ENCODE results near the gene SHISA7. TPM values are rescaled to one million over a fixed set of nuclear protein-coding genes. Genes with fewer than 3 reads are reported as not detected.

The SHISA7 gene
- total RNA-seq, 2 donors from 2014 or later, result not detected

DNA sequence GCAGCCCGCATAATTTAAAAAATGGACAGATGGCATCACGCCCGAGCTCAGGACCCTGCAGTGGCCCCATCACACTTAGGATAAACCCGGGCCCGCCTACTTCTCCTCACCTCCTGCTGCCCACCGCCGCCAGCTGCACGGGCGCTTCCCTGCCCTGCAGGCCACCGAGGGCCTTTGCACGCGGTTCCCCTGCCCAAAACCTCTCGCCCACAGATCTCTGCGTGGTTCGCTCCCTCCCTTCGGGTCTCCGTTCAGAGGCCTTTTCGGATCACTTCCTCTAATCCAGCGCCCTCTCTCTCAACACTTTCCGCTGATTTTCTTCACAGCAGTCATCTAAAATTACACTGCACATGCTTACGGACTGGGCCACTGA, 1.8 kb downstream of the SHISA7 start:
- Histone ChIP-seq H3K36me3 (no peaks in the 10 kb centered on the region), H3K27ac (no peak overlapping the region), H3K4me3 (no peak overlapping the region), H3K4me1 (ENCODE audit: control insufficient read depth in 1 of 2, low read depth in 2 of 2) (peaks cover 0 to 10% of the 10 kb centered on the region in 2 donors), H3K27me3 (replicated peaks; ENCODE audit: insufficient read depth) (peaks cover 23% of the 10 kb centered on the region), H3K9me3 (no peaks in the 10 kb centered on the region)
- TF ChIP-seq CTCF (IDR thresholded peaks at IDR 0.05), result no peak
- no peak for ATAC-seq (ENCODE audit: insufficient number of reproducible peaks, low FRiP score, low read depth)
- DNase-seq (ENCODE audit: low spot score), result no peak

DNA sequence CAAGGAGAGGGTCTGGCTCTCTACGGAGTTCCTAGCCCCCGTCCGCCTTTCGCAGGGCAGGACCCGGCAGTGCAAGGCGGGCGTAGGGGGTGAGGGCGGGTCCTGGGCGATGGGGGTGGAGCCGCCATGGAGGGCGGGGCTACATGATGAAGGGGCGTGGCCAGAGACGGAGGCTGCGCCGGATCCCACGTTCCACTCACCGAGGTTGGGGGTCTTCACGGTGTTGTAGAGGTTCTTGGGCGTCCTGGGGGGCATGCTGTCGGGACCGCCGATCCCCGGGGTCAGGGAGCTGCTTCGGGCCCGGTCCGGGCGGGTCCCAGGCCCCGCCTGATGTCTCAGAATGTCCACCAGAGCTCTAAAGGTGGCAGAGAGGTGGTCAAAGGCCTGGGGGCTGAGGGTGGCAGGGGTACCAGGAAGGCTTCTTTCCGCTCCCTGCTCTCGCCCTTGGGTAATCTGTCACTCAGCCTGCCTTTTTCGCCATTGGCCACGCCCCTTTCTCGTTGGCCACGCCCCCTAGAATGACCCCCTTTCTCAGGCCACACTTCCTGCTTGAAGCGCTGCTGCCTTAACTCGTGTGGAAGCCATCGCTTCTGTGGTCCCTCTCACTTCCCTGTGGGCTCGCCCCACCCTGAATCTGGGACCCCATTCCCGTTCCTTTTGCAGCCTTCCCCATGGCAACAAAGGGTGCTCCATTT, 2.5 kb downstream of the SHISA7 start:
- Histone ChIP-seq H3K27me3 (replicated peaks; ENCODE audit: insufficient read depth) (peaks cover 23% of the 10 kb centered on the region), H3K36me3 (no peaks in the 10 kb centered on the region), H3K4me1 (ENCODE audit: control insufficient read depth in 1 of 2, low read depth in 2 of 2) (peaks cover 0 to 10% of the 10 kb centered on the region in 2 donors), H3K27ac (no peak overlapping the region), H3K9me3 (no peaks in the 10 kb centered on the region), H3K4me3 (no peak overlapping the region)
- no peak for TF ChIP-seq CTCF (IDR thresholded peaks at IDR 0.05)
- ATAC-seq (ENCODE audit: insufficient number of reproducible peaks, low FRiP score, low read depth) (no peak), DNase-seq (ENCODE audit: low spot score) (no peak)

- Histone ChIP-seq H3K4me3 (no peak overlapping the region), H3K27ac (no peak overlapping the region), H3K4me1 (ENCODE audit: control insufficient read depth in 1 of 2, low read depth in 2 of 2) (peaks cover 0 to 10% of the 10 kb centered on the region in 2 donors), H3K9me3 (no peaks in the 10 kb centered on the region), H3K27me3 (replicated peaks; ENCODE audit: insufficient read depth) (peaks cover 20% of the 10 kb centered on the region), H3K36me3 (no peaks in the 10 kb centered on the region)
- no peak for ATAC-seq (ENCODE audit: insufficient number of reproducible peaks, low FRiP score, low read depth)
- no peak for TF ChIP-seq CTCF (IDR thresholded peaks at IDR 0.05)
- no peak for DNase-seq (ENCODE audit: low spot score)
Measured at GRCh38 chr19:55439052-55439451, 4.0 kb downstream of the SHISA7 start.

GRCh38 chr19:55437410-55437809, 5.7 kb downstream of the SHISA7 start:
- ATAC-seq (ENCODE audit: insufficient number of reproducible peaks, low FRiP score, low read depth) (no peak), DNase-seq (ENCODE audit: low spot score) (no peak)
- Histone ChIP-seq H3K4me3 (no peak overlapping the region), H3K27ac (no peak overlapping the region), H3K4me1 (ENCODE audit: control insufficient read depth in 1 of 2, low read depth in 2 of 2) (peaks cover 0 to 10% of the 10 kb centered on the region in 2 donors), H3K9me3 (no peaks in the 10 kb centered on the region), H3K36me3 (no peaks in the 10 kb centered on the region), H3K27me3 (replicated peaks; ENCODE audit: insufficient read depth) (peaks cover 18% of the 10 kb centered on the region)
- TF ChIP-seq CTCF (IDR thresholded peaks at IDR 0.05), result no peak

DNA sequence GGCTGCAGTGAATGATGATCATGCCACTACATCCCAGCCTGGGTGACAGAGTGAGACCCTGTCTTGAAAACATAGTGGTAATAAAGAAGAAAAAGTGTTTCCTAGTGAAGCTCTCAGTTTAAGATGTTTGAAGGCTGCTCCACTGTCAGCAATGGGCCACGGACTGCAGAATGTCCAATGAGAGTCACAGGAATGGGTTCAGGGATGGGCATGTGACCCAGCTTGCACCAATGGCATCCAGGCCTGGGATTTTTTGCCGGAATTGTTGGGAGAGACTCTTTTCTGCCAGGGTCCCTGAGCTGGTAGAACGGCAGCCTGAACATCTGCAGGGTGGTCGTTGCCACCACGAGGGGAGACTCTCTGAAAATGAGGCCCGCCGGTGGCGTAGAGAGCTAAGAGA, 6.3 kb downstream of the SHISA7 start:
- no peak for DNase-seq (ENCODE audit: low spot score)
- no peak overlapping the region for H3K27ac ChIP-seq
- H3K4me1 ChIP-seq (ENCODE audit: control insufficient read depth in 1 of 2, low read depth in 2 of 2), result peaks cover 0 to 8% of the 10 kb centered on the region in 2 donors
- TF ChIP-seq CTCF (IDR thresholded peaks at IDR 0.05), result no peak
- no peak overlapping the region for H3K4me3 ChIP-seq
- H3K9me3 ChIP-seq, result no peaks in the 10 kb centered on the region
- ATAC-seq (ENCODE audit: insufficient number of reproducible peaks, low FRiP score, low read depth), result no peak
- no peaks in the 10 kb centered on the region for H3K36me3 ChIP-seq
- H3K27me3 ChIP-seq (replicated peaks; ENCODE audit: insufficient read depth), result peaks cover 21% of the 10 kb centered on the region

Measured in thoracic aorta (tissue), 2 donors.